Skin epidermis (tissue), 12 donors: ENCODE data around the gene ZBTB44.

Experiments
- H3K27ac ChIP-seq, 21 experiments: fragments of 200-600 bp; sonication (generic) in 11 of 21; one replicate each; pipeline ENCODE4 v1.5.0; 2020; ENCODE audit warnings: mild to moderate bottlenecking in 3 of 21, inconsistent platforms in 2 of 21, moderate library complexity in 2 of 21
- H3K4me3 ChIP-seq, 7 experiments: fragments of 200-600 bp; sonication (generic) in 2 of 7; one replicate each; pipeline ENCODE4 v1.5.0; 2020; ENCODE audit warnings: inconsistent platforms in 2 of 7, mild to moderate bottlenecking in 2 of 7, moderate library complexity in 1 of 7

The ZBTB44 gene

GRCh38 chr11:130217133-130218031 lies 97.3 kb downstream of the ZBTB44 start:
- Histone ChIP-seq H3K27ac (no peak overlapping the region), H3K4me3 (no peak overlapping the region)

GRCh38 chr11:130216591-130217132 lies 98.1 kb downstream of the ZBTB44 start:
- H3K4me3 ChIP-seq, result no peak overlapping the region
- H3K27ac ChIP-seq, result no peak overlapping the region

GRCh38 chr11:130216221-130216550 lies 98.5 kb downstream of the ZBTB44 start:
- Histone ChIP-seq H3K27ac (no peak overlapping the region), H3K4me3 (no peak overlapping the region)

GRCh38 chr11:130215531-130216220 lies 99.0 kb downstream of the ZBTB44 start:
- H3K4me3 ChIP-seq, result no peak overlapping the region
- no peak overlapping the region for H3K27ac ChIP-seq

- H3K4me3 ChIP-seq, result no peak overlapping the region
- H3K27ac ChIP-seq, result no peak overlapping the region
Measured at GRCh38 chr11:130214861-130215530, 99.7 kb downstream of the ZBTB44 start.

- Histone ChIP-seq H3K4me3 (no peak overlapping the region), H3K27ac (no peak overlapping the region)
Measured at GRCh38 chr11:130213979-130214281, 100.8 kb downstream of the ZBTB44 start.

GRCh38 chr11:130213143-130213978 lies 101.4 kb downstream of the ZBTB44 start:
- no peak overlapping the region for H3K27ac ChIP-seq

GRCh38 chr11:130212431-130212961 lies 102.2 kb downstream of the ZBTB44 start:
- Histone ChIP-seq H3K4me3 (no peak overlapping the region), H3K27ac (no peak overlapping the region)

More at GRCh38 chr11:130213143-130213978, 101.4 kb downstream of the ZBTB44 start:
- H3K4me3 ChIP-seq, result no peak overlapping the region

GRCh38 chr11:130211781-130212401 lies 102.8 kb downstream of the ZBTB44 start:
- no peak overlapping the region for H3K4me3 ChIP-seq
- H3K27ac ChIP-seq, result no peak overlapping the region

- no peak overlapping the region for H3K4me3 ChIP-seq
- no peak overlapping the region for H3K27ac ChIP-seq
Measured at GRCh38 chr11:130211144-130211543, 103.6 kb downstream of the ZBTB44 start.

GRCh38 chr11:130209954-130210854 lies 104.5 kb downstream of the ZBTB44 start:
- Histone ChIP-seq H3K27ac (no peak overlapping the region), H3K4me3 (no peak overlapping the region)

- no peak overlapping the region for H3K4me3 ChIP-seq
- peak overlapping the region in 1 of 21 experiments; percentile 21 for H3K27ac ChIP-seq
Measured at GRCh38 chr11:130209128-130209932, 105.4 kb downstream of the ZBTB44 start.

- peak overlapping the region in 1 of 21 experiments; percentile 21 for H3K27ac ChIP-seq
- no peak overlapping the region for H3K4me3 ChIP-seq
Measured at GRCh38 chr11:130208241-130209127, 106.2 kb downstream of the ZBTB44 start.

- H3K4me3 ChIP-seq, result no peak overlapping the region
- H3K27ac ChIP-seq, result no peak overlapping the region
Measured at GRCh38 chr11:130206141-130206540, 108.6 kb downstream of the ZBTB44 start.

GRCh38 chr11:130204703-130205095 lies 110.0 kb downstream of the ZBTB44 start:
- Histone ChIP-seq H3K4me3 (no peak overlapping the region), H3K27ac (no peak overlapping the region)
